ENCODE results near the gene TIGD2. TPM values are rescaled to one million over a fixed set of nuclear protein-coding genes. Genes with fewer than 3 reads are reported as not detected.

The TIGD2 gene
- total RNA-seq, 1 experiment from 2014 or later: 6.4 TPM

- DNase-seq: peak; percentile 49
Measured at GRCh38 chr4:89109841-89110540, 1.3 kb upstream of the TIGD2 start.

GRCh38 chr4:89110541-89110985 lies 770 bp upstream of the TIGD2 start:
- peak overlapping the region; percentile 83 for H3K4me3 ChIP-seq (ENCODE audit: insufficient read depth, low read depth, low read length)
- H3K36me3 ChIP-seq (replicated peaks; ENCODE audit: control insufficient read depth, insufficient read depth, low read length): no peaks in the 10 kb centered on the region
- peaks cover 23% of the 10 kb centered on the region for H3K27me3 ChIP-seq (ENCODE audit: control insufficient read depth, insufficient read depth, low read length)
- DNase-seq: peak; percentile 76

More at GRCh38 chr4:89109841-89110540, 1.3 kb upstream of the TIGD2 start:
- H3K36me3 ChIP-seq (replicated peaks; ENCODE audit: control insufficient read depth, insufficient read depth, low read length): no peaks in the 10 kb centered on the region
- peak overlapping the region; percentile 83; the same call in 1 of the 2 replicates for H3K4me3 ChIP-seq (ENCODE audit: insufficient read depth, low read depth, low read length)
- H3K27me3 ChIP-seq (ENCODE audit: control insufficient read depth, insufficient read depth, low read length): peaks cover 23% of the 10 kb centered on the region

- H3K4me3 ChIP-seq (ENCODE audit: insufficient read depth, low read depth, low read length): peak overlapping the region; percentile 83
- peaks cover 23% of the 10 kb centered on the region for H3K27me3 ChIP-seq (ENCODE audit: control insufficient read depth, insufficient read depth, low read length)
- DNase-seq: peak; percentile 37
- H3K36me3 ChIP-seq (replicated peaks; ENCODE audit: control insufficient read depth, insufficient read depth, low read length): no peaks in the 10 kb centered on the region
Measured at GRCh38 chr4:89111833-89112563, 665 bp downstream of the TIGD2 start.

GRCh38 chr4:89113415-89113814 lies 2.1 kb downstream of the TIGD2 start:
- no peak for DNase-seq
- no peak overlapping the region for H3K4me3 ChIP-seq (ENCODE audit: insufficient read depth, low read depth, low read length)
- peaks cover 23% of the 10 kb centered on the region for H3K27me3 ChIP-seq (ENCODE audit: control insufficient read depth, insufficient read depth, low read length)
- H3K36me3 ChIP-seq (replicated peaks; ENCODE audit: control insufficient read depth, insufficient read depth, low read length): no peaks in the 10 kb centered on the region

- no peaks in the 10 kb centered on the region for H3K36me3 ChIP-seq (replicated peaks; ENCODE audit: control insufficient read depth, insufficient read depth, low read length)
- no peak overlapping the region for H3K4me3 ChIP-seq (ENCODE audit: insufficient read depth, low read depth, low read length)
- DNase-seq: no peak
- H3K27me3 ChIP-seq (ENCODE audit: control insufficient read depth, insufficient read depth, low read length): peaks cover 21% of the 10 kb centered on the region
Measured at GRCh38 chr4:89114100-89114499, 2.8 kb downstream of the TIGD2 start.

GRCh38 chr4:89117115-89117514 lies 5.8 kb downstream of the TIGD2 start:
- H3K36me3 ChIP-seq (replicated peaks; ENCODE audit: control insufficient read depth, insufficient read depth, low read length): no peaks in the 10 kb centered on the region
- H3K4me3 ChIP-seq (ENCODE audit: insufficient read depth, low read depth, low read length): no peak overlapping the region
- H3K27me3 ChIP-seq (ENCODE audit: control insufficient read depth, insufficient read depth, low read length): peaks cover 3% of the 10 kb centered on the region; the same call in 1 of the 2 replicates
- no peak for DNase-seq

GRCh38 chr4:89119166-89119565 lies 7.8 kb downstream of the TIGD2 start:
- no peak for DNase-seq
- no peak overlapping the region for H3K4me3 ChIP-seq (ENCODE audit: insufficient read depth, low read depth, low read length)

GRCh38 chr4:89119836-89120235 lies 8.5 kb downstream of the TIGD2 start:
- Histone ChIP-seq H3K36me3 (replicated peaks; ENCODE audit: control insufficient read depth, insufficient read depth, low read length) (no peaks in the 10 kb centered on the region), H3K27me3 (ENCODE audit: control insufficient read depth, insufficient read depth, low read length) (no peaks in the 10 kb centered on the region), H3K4me3 (ENCODE audit: insufficient read depth, low read depth, low read length) (no peak overlapping the region)
- DNase-seq: no peak

More at GRCh38 chr4:89119166-89119565, 7.8 kb downstream of the TIGD2 start:
- Histone ChIP-seq H3K27me3 (ENCODE audit: control insufficient read depth, insufficient read depth, low read length) (no peaks in the 10 kb centered on the region), H3K36me3 (replicated peaks; ENCODE audit: control insufficient read depth, insufficient read depth, low read length) (no peaks in the 10 kb centered on the region)

GRCh38 chr4:89121387-89122068 lies 10.2 kb downstream of the TIGD2 start:
- Histone ChIP-seq H3K27me3 (ENCODE audit: control insufficient read depth, insufficient read depth, low read length) (no peaks in the 10 kb centered on the region), H3K4me3 (ENCODE audit: insufficient read depth, low read depth, low read length) (no peak overlapping the region), H3K36me3 (replicated peaks; ENCODE audit: control insufficient read depth, insufficient read depth, low read length) (no peaks in the 10 kb centered on the region)
- no peak for DNase-seq

GRCh38 chr4:89123451-89123851 lies 12.1 kb downstream of the TIGD2 start:
- H3K36me3 ChIP-seq (replicated peaks; ENCODE audit: control insufficient read depth, insufficient read depth, low read length): no peaks in the 10 kb centered on the region
- DNase-seq: no peak
- no peak overlapping the region for H3K4me3 ChIP-seq (ENCODE audit: insufficient read depth, low read depth, low read length)
- H3K27me3 ChIP-seq (ENCODE audit: control insufficient read depth, insufficient read depth, low read length): no peaks in the 10 kb centered on the region

- no peak for DNase-seq
- Histone ChIP-seq H3K27me3 (ENCODE audit: control insufficient read depth, insufficient read depth, low read length) (no peaks in the 10 kb centered on the region), H3K4me3 (ENCODE audit: insufficient read depth, low read depth, low read length) (no peak overlapping the region), H3K36me3 (replicated peaks; ENCODE audit: control insufficient read depth, insufficient read depth, low read length) (no peaks in the 10 kb centered on the region)
Measured at GRCh38 chr4:89125901-89126782, 14.8 kb downstream of the TIGD2 start.

GRCh38 chr4:89129080-89129640 lies 17.8 kb downstream of the TIGD2 start:
- H3K36me3 ChIP-seq (replicated peaks; ENCODE audit: control insufficient read depth, insufficient read depth, low read length): no peaks in the 10 kb centered on the region
- no peaks in the 10 kb centered on the region for H3K27me3 ChIP-seq (ENCODE audit: control insufficient read depth, insufficient read depth, low read length)
- DNase-seq: no peak
- no peak overlapping the region for H3K4me3 ChIP-seq (ENCODE audit: insufficient read depth, low read depth, low read length)

GRCh38 chr4:89134775-89135319 lies 23.5 kb downstream of the TIGD2 start:
- no peak for DNase-seq
- no peaks in the 10 kb centered on the region for H3K27me3 ChIP-seq (ENCODE audit: control insufficient read depth, insufficient read depth, low read length)
- H3K36me3 ChIP-seq (replicated peaks; ENCODE audit: control insufficient read depth, insufficient read depth, low read length): no peaks in the 10 kb centered on the region
- no peak overlapping the region for H3K4me3 ChIP-seq (ENCODE audit: insufficient read depth, low read depth, low read length)
